Calu3 (cell line): ENCODE data around the gene GAS7. TPM values are rescaled to one million over a fixed set of nuclear protein-coding genes. Genes with fewer than 3 reads are reported as not detected.

Experiments
- BruUV-seq: library from RNA; stranded (reverse); fragments of 400-500 nt; replicated peaks from 2 replicates; lab custom pipeline; 2021; lab: Mats Ljungman, UMichigan
- CTCF ChIA-PET: fragments of 300-600 bp; sonication (Branson Sonifier 250); formaldehyde crosslinking; loops from one replicate; lab custom pipeline; 2022; ENCODE audit warnings: antibody characterized with exemption; lab: Charles Lee
- DNase-seq: peaks from one replicate; pipeline ENCODE4 v3.0.0; 2022
- H3K27ac Mint-ChIP-seq: one replicate; pipeline ENCODE4 v1.8.0; 2022; ENCODE audit warnings: mixed read lengths; ENCODE audit not compliant: unreplicated experiment
- H3K27me3 Mint-ChIP-seq: one replicate; pipeline ENCODE4 v1.8.0; 2022; ENCODE audit warnings: mixed read lengths; ENCODE audit not compliant: unreplicated experiment
- H3K36me3 Mint-ChIP-seq: one replicate; pipeline ENCODE4 v1.8.0; 2022; ENCODE audit warnings: mild to moderate bottlenecking, moderate library complexity, mixed read lengths; ENCODE audit not compliant: insufficient read depth, unreplicated experiment
- H3K4me1 Mint-ChIP-seq: one replicate; pipeline ENCODE4 v1.8.0; 2022; ENCODE audit warnings: mild to moderate bottlenecking, low read depth, mixed read lengths; ENCODE audit not compliant: unreplicated experiment
- H3K4me3 Mint-ChIP-seq: one replicate; pipeline ENCODE4 v1.8.0; 2022; ENCODE audit warnings: mild to moderate bottlenecking, low read depth, moderate library complexity, mixed read lengths; ENCODE audit not compliant: unreplicated experiment
- H3K9me3 Mint-ChIP-seq: one replicate; pipeline ENCODE4 v1.8.0; 2022; ENCODE audit warnings: low read depth, mixed read lengths; ENCODE audit not compliant: unreplicated experiment
- intact Hi-C: fragments of 100-400 bp; cut with micrococcal nuclease; formaldehyde crosslinking; loops from one replicate; pipeline ENCODE4 v1.10.0; 2022; ENCODE audit not compliant: unreplicated experiment
- total RNA-seq: library from RNA; stranded (reverse); gene quantifications from 2 replicates; pipeline ENCODE4 v1.2.3, GENCODE V29; 2022
- TF ChIP-seq, protein P1 (sequence below): fragments of 200-600 bp; IDR thresholded peaks from one replicate; pipeline ENCODE4 v1.8.0; 2022; ENCODE audit warnings: antibody characterized with exemption; ENCODE audit not compliant: unreplicated experiment

GAS7 gene
- total RNA-seq, 1 experiment from 2014 or later: 0.42 TPM

DNA sequence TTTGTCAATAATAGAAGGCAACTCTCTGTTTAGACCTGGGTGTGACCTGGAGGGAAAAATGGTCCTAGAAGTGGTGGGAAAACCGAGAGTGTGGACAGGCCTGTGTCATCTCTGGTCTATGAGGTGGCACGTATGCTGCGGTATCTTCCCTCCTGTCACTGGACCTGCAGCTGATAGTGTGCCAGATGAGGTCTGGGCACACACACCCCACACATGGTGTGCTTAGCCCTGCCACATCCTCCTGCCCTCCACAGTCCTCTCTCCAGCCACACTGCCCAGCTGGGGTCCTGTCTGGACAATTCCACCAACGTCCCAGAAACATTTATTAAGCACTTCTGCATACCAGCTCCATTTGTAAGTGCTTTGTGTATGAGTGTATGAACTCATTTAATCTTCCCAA is 335.5 kb downstream of the GAS7 start:
- DNase-seq: no peak
- CTCF ChIA-PET: no interaction called here
- Mint-ChIP-seq H3K36me3 (no peaks in the 10 kb centered on the region), H3K9me3 (peaks cover 4% of the 10 kb centered on the region), H3K27ac (no peak overlapping the region), H3K4me3 (no peak overlapping the region), H3K27me3 (no peaks in the 10 kb centered on the region), H3K4me1 (no peaks in the 10 kb centered on the region)
- intact Hi-C loops: no loop called here
- TF ChIP-seq, protein P1, sequence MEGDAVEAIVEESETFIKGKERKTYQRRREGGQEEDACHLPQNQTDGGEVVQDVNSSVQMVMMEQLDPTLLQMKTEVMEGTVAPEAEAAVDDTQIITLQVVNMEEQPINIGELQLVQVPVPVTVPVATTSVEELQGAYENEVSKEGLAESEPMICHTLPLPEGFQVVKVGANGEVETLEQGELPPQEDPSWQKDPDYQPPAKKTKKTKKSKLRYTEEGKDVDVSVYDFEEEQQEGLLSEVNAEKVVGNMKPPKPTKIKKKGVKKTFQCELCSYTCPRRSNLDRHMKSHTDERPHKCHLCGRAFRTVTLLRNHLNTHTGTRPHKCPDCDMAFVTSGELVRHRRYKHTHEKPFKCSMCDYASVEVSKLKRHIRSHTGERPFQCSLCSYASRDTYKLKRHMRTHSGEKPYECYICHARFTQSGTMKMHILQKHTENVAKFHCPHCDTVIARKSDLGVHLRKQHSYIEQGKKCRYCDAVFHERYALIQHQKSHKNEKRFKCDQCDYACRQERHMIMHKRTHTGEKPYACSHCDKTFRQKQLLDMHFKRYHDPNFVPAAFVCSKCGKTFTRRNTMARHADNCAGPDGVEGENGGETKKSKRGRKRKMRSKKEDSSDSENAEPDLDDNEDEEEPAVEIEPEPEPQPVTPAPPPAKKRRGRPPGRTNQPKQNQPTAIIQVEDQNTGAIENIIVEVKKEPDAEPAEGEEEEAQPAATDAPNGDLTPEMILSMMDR: no peak
- no TSS peak for BruUV-seq

DNA sequence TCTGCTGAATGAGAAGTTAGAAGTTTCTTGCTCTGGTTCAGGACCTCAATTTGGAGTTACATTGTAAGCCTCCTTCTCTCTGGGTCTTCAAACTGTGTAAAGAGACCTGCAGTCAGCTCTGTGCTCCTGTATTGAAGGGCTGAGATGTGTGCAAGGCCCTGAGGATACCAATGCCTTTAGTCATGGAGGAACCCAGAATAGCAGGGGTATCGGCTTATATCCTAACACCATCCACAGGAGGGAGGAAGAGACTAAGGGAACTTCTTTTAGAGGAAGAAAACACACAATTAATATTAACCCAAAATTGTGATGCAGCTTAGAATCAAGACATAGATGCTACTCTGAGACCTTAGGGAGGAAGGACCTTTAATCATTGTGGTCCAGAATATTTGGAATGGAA is 336.2 kb downstream of the GAS7 start:
- BruUV-seq: no TSS peak
- TF ChIP-seq, protein P1: no peak
- DNase-seq: no peak
- Mint-ChIP-seq H3K27ac (no peak overlapping the region), H3K4me1 (no peaks in the 10 kb centered on the region), H3K27me3 (no peaks in the 10 kb centered on the region), H3K36me3 (no peaks in the 10 kb centered on the region), H3K4me3 (no peak overlapping the region), H3K9me3 (peaks cover 4% of the 10 kb centered on the region)
- CTCF ChIA-PET: no interaction called here
- intact Hi-C loops: no loop called here

DNA sequence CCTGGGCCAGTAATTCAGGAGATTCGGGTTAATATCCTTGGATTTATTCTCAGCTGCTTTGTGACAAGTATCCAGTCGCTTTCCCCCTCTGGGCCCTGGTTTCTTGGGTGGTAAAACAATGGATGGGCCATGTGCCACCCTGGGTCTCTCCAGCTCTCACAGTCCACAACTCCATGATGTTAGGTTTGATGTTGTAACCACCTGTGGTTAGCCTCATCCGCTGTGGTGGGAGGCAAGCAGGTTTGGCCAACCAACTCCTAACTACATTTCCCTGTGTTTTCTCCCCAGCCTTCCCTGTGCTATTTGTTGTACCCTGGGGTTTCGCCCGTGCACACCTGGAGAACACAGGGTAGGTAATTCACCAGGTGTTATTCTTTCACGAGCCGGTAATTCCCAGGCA is 337.6 kb downstream of the GAS7 start:
- H3K9me3 Mint-ChIP-seq: peaks cover 4% of the 10 kb centered on the region

More for the DNA sequence above, 337.6 kb downstream of the GAS7 start:
- H3K27me3 Mint-ChIP-seq: no peaks in the 10 kb centered on the region
- CTCF ChIA-PET: no interaction called here
- no peaks in the 10 kb centered on the region for H3K36me3 Mint-ChIP-seq
- no TSS peak for BruUV-seq
- no peak for DNase-seq
- no peak overlapping the region for H3K4me3 Mint-ChIP-seq
- intact Hi-C loops: no loop called here
- no peaks in the 10 kb centered on the region for H3K4me1 Mint-ChIP-seq
- TF ChIP-seq, protein P1: no peak
- H3K27ac Mint-ChIP-seq: no peak overlapping the region

Other genes starting within 250 kb of the GAS7 start
- not detected in 2 replicates for gene MYH13, start 174.4 kb upstream of the GAS7 start, total RNA-seq
- not detected in 2 replicates for gene MYH8, start 223.3 kb upstream of the GAS7 start, total RNA-seq